Mammary epithelial cell (primary cell): Measurements from ENCODE around the gene C11orf54.

Source experiments
- EZH2 ChIP-seq: IDR thresholded peaks from 2 replicates; pipeline ENCODE4 v1.6.1; 2012; ENCODE audit warnings: low read length, inconsistent platforms, borderline replicate concordance
- TF ChIP-seq, protein P1 (sequence below), 2 donors: IDR thresholded peaks in 1 of 2; conservative IDR thresholded peaks in 1 of 2; 2 replicates each; pipeline ENCODE4 v1.5.1; 2011 to 2012; ENCODE audit warnings: inconsistent platforms in 2 of 2, low read length in 2 of 2, mild to moderate bottlenecking in 2 of 2, control low read depth in 1 of 2, low read depth in 1 of 2; ENCODE audit not compliant: insufficient read depth in 1 of 2; ENCODE audit errors: extremely low read depth in 1 of 2

DNA sequence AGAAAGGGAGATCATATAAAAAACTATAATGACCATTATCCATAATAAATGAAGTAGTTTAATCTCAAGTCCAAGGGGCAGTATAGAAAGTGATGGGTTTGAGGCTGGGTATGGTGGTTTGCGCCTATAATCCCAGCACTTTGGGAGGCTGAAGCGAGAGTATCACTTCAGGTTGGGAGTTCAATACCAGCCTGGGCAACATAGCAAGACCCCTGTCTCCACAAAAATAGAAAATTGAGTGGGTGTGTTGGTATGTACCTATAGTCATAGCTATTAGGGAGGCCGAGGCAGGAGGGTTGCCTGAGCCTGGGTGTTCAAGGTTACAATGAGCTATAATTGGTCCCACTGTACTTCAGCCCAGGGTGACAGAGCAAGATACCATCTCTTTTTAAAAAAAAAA, 66.5 kb downstream of the C11orf54 start:
- TF ChIP-seq, protein P1, sequence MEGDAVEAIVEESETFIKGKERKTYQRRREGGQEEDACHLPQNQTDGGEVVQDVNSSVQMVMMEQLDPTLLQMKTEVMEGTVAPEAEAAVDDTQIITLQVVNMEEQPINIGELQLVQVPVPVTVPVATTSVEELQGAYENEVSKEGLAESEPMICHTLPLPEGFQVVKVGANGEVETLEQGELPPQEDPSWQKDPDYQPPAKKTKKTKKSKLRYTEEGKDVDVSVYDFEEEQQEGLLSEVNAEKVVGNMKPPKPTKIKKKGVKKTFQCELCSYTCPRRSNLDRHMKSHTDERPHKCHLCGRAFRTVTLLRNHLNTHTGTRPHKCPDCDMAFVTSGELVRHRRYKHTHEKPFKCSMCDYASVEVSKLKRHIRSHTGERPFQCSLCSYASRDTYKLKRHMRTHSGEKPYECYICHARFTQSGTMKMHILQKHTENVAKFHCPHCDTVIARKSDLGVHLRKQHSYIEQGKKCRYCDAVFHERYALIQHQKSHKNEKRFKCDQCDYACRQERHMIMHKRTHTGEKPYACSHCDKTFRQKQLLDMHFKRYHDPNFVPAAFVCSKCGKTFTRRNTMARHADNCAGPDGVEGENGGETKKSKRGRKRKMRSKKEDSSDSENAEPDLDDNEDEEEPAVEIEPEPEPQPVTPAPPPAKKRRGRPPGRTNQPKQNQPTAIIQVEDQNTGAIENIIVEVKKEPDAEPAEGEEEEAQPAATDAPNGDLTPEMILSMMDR (conservative IDR thresholded peaks at IDR 0.05 in 1 of 2, IDR thresholded peaks at IDR 0.05 in 1 of 2; ENCODE audit: extremely low read depth in 1 of 2, insufficient read depth in 1 of 2, low read depth in 1 of 2, low read length in 2 of 2): no peak
- no peak for TF ChIP-seq EZH2
